GM23338 (cell line): ENCODE measurements around the gene GGCX. TPM values are rescaled to one million over a fixed set of nuclear protein-coding genes. Genes with fewer than 3 reads are reported as not detected.

ENCODE experiments used
- ATAC-seq: fragments of 200-7000 bp; cut with Tn5 transposase; 3 replicates; pipeline ENCODE4 v1.9.1; 2020
- DNase-seq: peaks from one replicate; pipeline ENCODE4 v3.0.0-alpha.2; 2015; ENCODE audit warnings: low spot score
- H2AFZ ChIP-seq: fragments of 200-600 bp; sonication (generic); 2 replicates; pipeline ENCODE4 v1.8.0; 2016; ENCODE audit warnings: antibody characterized with exemption, mild to moderate bottlenecking, moderate library complexity
- H3F3A ChIP-seq: fragments of 200-600 bp; sonication (generic); replicated peaks from 2 replicates; pipeline ENCODE4 v1.8.0; 2017; ENCODE audit warnings: antibody characterized with exemption, mixed run types, low read depth
- H3K27ac ChIP-seq: fragments of 200-600 bp; sonication (generic); 2 replicates; pipeline ENCODE4 v1.6.1; 2016; ENCODE audit warnings: low read depth
- H3K27me3 ChIP-seq: fragments of 200-600 bp; sonication (generic); 2 replicates; pipeline ENCODE4 v1.8.0; 2016; ENCODE audit warnings: mild to moderate bottlenecking, mixed run types, moderate library complexity; ENCODE audit not compliant: insufficient read depth
- H3K36me3 ChIP-seq: fragments of 200-600 bp; sonication (generic); 2 replicates; pipeline ENCODE4 v1.8.0; 2016; ENCODE audit warnings: mild to moderate bottlenecking; ENCODE audit not compliant: insufficient read depth
- H3K4me1 ChIP-seq: fragments of 200-600 bp; sonication (generic); 2 replicates; pipeline ENCODE4 v1.8.0; 2016; ENCODE audit warnings: mild to moderate bottlenecking, moderate library complexity; ENCODE audit not compliant: insufficient read depth
- H3K4me2 ChIP-seq: fragments of 200-600 bp; sonication (generic); 2 replicates; pipeline ENCODE4 v1.7.1; 2017; ENCODE audit warnings: mixed run types
- H3K4me3 ChIP-seq: fragments of 200-600 bp; sonication (generic); 2 replicates; pipeline ENCODE4 v1.6.1; 2016; ENCODE audit warnings: mixed run types
- H3K79me2 ChIP-seq: fragments of 200-600 bp; sonication (generic); replicated peaks from 2 replicates; pipeline ENCODE4 v1.8.0; 2017; ENCODE audit warnings: mild to moderate bottlenecking; ENCODE audit not compliant: insufficient read depth
- H3K9me2 ChIP-seq: fragments of 200-600 bp; sonication (generic); 2 replicates; pipeline ENCODE4 v1.8.0; 2017; ENCODE audit not compliant: insufficient read depth
- H4K20me1 ChIP-seq: fragments of 200-600 bp; sonication (generic); replicated peaks from 2 replicates; pipeline ENCODE4 v1.8.0; 2017; ENCODE audit warnings: mild to moderate bottlenecking; ENCODE audit not compliant: insufficient read depth
- H3K27ac Mint-ChIP-seq: 2 replicates; pipeline ENCODE4 v1.8.0; 2020; ENCODE audit warnings: inconsistent platforms, mild to moderate bottlenecking, moderate library complexity, mixed read lengths
- H3K27me3 Mint-ChIP-seq: 3 replicates; pipeline ENCODE4 v1.8.0; 2022; ENCODE audit warnings: low read depth, mild to moderate bottlenecking, moderate library complexity, mixed read lengths, inconsistent platforms; ENCODE audit not compliant: insufficient read depth, poor library complexity
- H3K36me3 Mint-ChIP-seq: 3 replicates; pipeline ENCODE4 v1.8.0; 2021; ENCODE audit warnings: low read depth, mild to moderate bottlenecking, inconsistent platforms, moderate library complexity, mixed read lengths
- H3K4me1 Mint-ChIP-seq: 3 replicates; pipeline ENCODE4 v1.8.0; 2020; ENCODE audit warnings: mild to moderate bottlenecking, inconsistent platforms, mixed read lengths
- H3K4me3 Mint-ChIP-seq: 3 replicates; pipeline ENCODE4 v1.8.0; 2021; ENCODE audit warnings: moderate library complexity, mild to moderate bottlenecking, inconsistent platforms, mixed read lengths
- H3K9me3 Mint-ChIP-seq: 3 replicates; pipeline ENCODE4 v1.8.0; 2020; ENCODE audit warnings: moderate library complexity, mild to moderate bottlenecking, inconsistent platforms, mixed read lengths
- CREB1 ChIP-seq: fragments of 250-450 bp; sonication (Bioruptor Pico); IDR thresholded peaks from 2 replicates; pipeline ENCODE4 v1.5.0; 2020; ENCODE audit warnings: low read depth, mild to moderate bottlenecking, moderate library complexity
- CTCF ChIP-seq, 2 experiments: fragments of 200-600 bp in 1 of 2; sonication (generic) in 1 of 2; conservative IDR thresholded peaks; 2 replicates each; pipeline versions ENCODE4 v1.5.1 to v1.6.1; 2016 to 2017; ENCODE audit warnings: antibody characterized with exemption in 2 of 2, low read depth in 2 of 2, mild to moderate bottlenecking in 2 of 2, moderate library complexity in 1 of 2
- EZH2 ChIP-seq: fragments of 200-600 bp; sonication (generic); IDR thresholded peaks from one replicate; pipeline ENCODE4 v1.8.0; 2017; ENCODE audit warnings: antibody characterized with exemption, mild to moderate bottlenecking, low read depth; ENCODE audit not compliant: unreplicated experiment
- EZH2phosphoT487 ChIP-seq: fragments of 200-600 bp; sonication (generic); IDR thresholded peaks from one replicate; pipeline ENCODE4 v1.8.1; 2018; ENCODE audit warnings: antibody characterized with exemption; ENCODE audit not compliant: unreplicated experiment
- JUNB ChIP-seq: IDR thresholded peaks from one replicate; pipeline ENCODE4 v1.6.1; 2016; ENCODE audit warnings: antibody characterized with exemption; ENCODE audit not compliant: unreplicated experiment
- NANOG ChIP-seq: IDR thresholded peaks from 2 replicates; pipeline ENCODE4 v1.6.1; 2016; ENCODE audit warnings: antibody characterized with exemption, borderline replicate concordance
- POLR2AphosphoS5 ChIP-seq: IDR thresholded peaks from 2 replicates; pipeline ENCODE4 v1.6.1; 2016; ENCODE audit warnings: antibody characterized with exemption, low read depth
- STAT1 ChIP-seq: IDR thresholded peaks from one replicate; pipeline ENCODE4 v1.6.1; 2016; ENCODE audit warnings: antibody characterized with exemption; ENCODE audit not compliant: unreplicated experiment
- ZNF114 ChIP-seq: fragments of 250-450 bp; sonication (Bioruptor Pico); IDR thresholded peaks from 2 replicates; pipeline ENCODE4 v1.5.0; 2020; ENCODE audit warnings: mild to moderate bottlenecking, moderate library complexity
- ZNF331 ChIP-seq: fragments of 250-450 bp; sonication (Bioruptor Pico); IDR thresholded peaks from 2 replicates; pipeline ENCODE4 v1.5.0; 2020; ENCODE audit warnings: low read depth, mild to moderate bottlenecking, moderate library complexity
- polyA plus RNA-seq: library from polyadenylated mRNA; unstranded; fragments of >200 nt; fragmentation: Nextera tagmentation; extraction: Ambion mirVana; gene quantifications from 2 replicates; pipeline ENCODE4 v1.2.1, GENCODE V29; 2016
- total RNA-seq: library from RNA; depleted of rRNA; stranded (reverse); fragments of >200 nt; shearing (Covaris generic); gene quantifications from 2 replicates; pipeline ENCODE4 v1.2.3, GENCODE V29; 2014
- TF ChIP-seq, protein P1 (sequence below): IDR thresholded peaks from 2 replicates; pipeline ENCODE4 v1.6.1; 2016; ENCODE audit warnings: antibody characterized with exemption
- TF ChIP-seq, protein P2 (sequence below): IDR thresholded peaks from one replicate; pipeline ENCODE4 v1.6.1; 2018; ENCODE audit warnings: antibody characterized with exemption; ENCODE audit not compliant: unreplicated experiment

The GGCX gene
- total and polyA plus RNA-seq, 2 experiments from 2014 or later, result 14.4 to 36.2 TPM

GRCh38 chr2:85549095-85549494 is 12.2 kb downstream of the GGCX start (continued):
- TF ChIP-seq, protein P1, sequence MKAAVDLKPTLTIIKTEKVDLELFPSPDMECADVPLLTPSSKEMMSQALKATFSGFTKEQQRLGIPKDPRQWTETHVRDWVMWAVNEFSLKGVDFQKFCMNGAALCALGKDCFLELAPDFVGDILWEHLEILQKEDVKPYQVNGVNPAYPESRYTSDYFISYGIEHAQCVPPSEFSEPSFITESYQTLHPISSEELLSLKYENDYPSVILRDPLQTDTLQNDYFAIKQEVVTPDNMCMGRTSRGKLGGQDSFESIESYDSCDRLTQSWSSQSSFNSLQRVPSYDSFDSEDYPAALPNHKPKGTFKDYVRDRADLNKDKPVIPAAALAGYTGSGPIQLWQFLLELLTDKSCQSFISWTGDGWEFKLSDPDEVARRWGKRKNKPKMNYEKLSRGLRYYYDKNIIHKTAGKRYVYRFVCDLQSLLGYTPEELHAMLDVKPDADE, result no peak

DNA sequence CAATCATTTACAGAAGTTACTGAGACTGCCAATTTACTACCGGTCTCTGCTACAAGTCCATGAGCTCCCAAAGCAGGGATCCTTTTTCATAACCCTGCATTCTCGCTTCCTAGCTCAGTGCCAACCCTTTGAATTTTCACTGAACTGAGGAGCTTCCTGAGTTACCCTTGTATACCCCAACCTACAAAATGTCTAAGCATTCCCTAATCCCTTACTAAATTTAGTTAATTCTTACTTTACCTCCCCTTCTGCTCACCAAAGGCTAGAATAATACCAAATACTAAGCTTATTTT is 12.7 kb downstream of the GGCX start:
- ATAC-seq (no peak), DNase-seq (no peak)
- no peak overlapping the region; the same call in 1 of the 2 replicates for H3K27ac ChIP-seq
- H4K20me1 ChIP-seq, result no peaks in the 10 kb centered on the region
- H3K4me1 ChIP-seq, result no peaks in the 10 kb centered on the region
- H3K9me2 ChIP-seq, result no peaks in the 10 kb centered on the region
- Mint-ChIP-seq H3K27ac (no peak overlapping the region), H3K27me3 (peaks cover 18% of the 10 kb centered on the region), H3K9me3 (no peaks in the 10 kb centered on the region; the same call in 2 of the 3 replicates), H3K4me1 (peaks cover 15% of the 10 kb centered on the region; the same call in 2 of the 3 replicates), H3K36me3 (peaks cover 78% of the 10 kb centered on the region), H3K4me3 (no peak overlapping the region)
- peaks cover 39% of the 10 kb centered on the region for H3F3A ChIP-seq
- H3K79me2 ChIP-seq, result no peaks in the 10 kb centered on the region
- no peak overlapping the region for H3K4me3 ChIP-seq
- peaks cover 46% of the 10 kb centered on the region for H3K36me3 ChIP-seq
- no peak overlapping the region for H3K4me2 ChIP-seq
- H2AFZ ChIP-seq, result no peak overlapping the region
- no peaks in the 10 kb centered on the region for H3K27me3 ChIP-seq
- TF ChIP-seq ZNF114 (CRISPR knock-in tag) (no peak), EZH2 (no peak), NANOG (no peak), CTCF (conservative IDR thresholded peaks at IDR 0.05; ENCODE audit: low read depth in 2 of 2) (no peak), ZNF331 (CRISPR knock-in tag) (no peak), CREB1 (CRISPR knock-in tag) (no peak), STAT1 (no peak), POLR2AphosphoS5 (no peak), JUNB (no peak), EZH2phosphoT487 (no peak)
- TF ChIP-seq, protein P1, result no peak
- TF ChIP-seq, protein P2, sequence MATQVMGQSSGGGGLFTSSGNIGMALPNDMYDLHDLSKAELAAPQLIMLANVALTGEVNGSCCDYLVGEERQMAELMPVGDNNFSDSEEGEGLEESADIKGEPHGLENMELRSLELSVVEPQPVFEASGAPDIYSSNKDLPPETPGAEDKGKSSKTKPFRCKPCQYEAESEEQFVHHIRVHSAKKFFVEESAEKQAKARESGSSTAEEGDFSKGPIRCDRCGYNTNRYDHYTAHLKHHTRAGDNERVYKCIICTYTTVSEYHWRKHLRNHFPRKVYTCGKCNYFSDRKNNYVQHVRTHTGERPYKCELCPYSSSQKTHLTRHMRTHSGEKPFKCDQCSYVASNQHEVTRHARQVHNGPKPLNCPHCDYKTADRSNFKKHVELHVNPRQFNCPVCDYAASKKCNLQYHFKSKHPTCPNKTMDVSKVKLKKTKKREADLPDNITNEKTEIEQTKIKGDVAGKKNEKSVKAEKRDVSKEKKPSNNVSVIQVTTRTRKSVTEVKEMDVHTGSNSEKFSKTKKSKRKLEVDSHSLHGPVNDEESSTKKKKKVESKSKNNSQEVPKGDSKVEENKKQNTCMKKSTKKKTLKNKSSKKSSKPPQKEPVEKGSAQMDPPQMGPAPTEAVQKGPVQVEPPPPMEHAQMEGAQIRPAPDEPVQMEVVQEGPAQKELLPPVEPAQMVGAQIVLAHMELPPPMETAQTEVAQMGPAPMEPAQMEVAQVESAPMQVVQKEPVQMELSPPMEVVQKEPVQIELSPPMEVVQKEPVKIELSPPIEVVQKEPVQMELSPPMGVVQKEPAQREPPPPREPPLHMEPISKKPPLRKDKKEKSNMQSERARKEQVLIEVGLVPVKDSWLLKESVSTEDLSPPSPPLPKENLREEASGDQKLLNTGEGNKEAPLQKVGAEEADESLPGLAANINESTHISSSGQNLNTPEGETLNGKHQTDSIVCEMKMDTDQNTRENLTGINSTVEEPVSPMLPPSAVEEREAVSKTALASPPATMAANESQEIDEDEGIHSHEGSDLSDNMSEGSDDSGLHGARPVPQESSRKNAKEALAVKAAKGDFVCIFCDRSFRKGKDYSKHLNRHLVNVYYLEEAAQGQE, result no peak
